CD4-positive, alpha-beta memory T cell (primary cell): ENCODE data around the gene CDK5RAP3. TPM values are rescaled to one million over a fixed set of nuclear protein-coding genes. Genes with fewer than 3 reads are reported as not detected.

Experiments used
- CTCF ChIA-PET: fragments of 350-600 bp; sonication (Branson Sonifier 250); formaldehyde crosslinking; loops from one replicate; lab custom pipeline; 2021; ENCODE audit warnings: inconsistent platforms; ENCODE audit not compliant: partially characterized antibody; lab: Charles Lee
- POLR2A ChIA-PET: fragments of 350-600 bp; sonication (Branson Sonifier 250); formaldehyde crosslinking; loops from one replicate; lab custom pipeline; 2021; ENCODE audit not compliant: partially characterized antibody; lab: Charles Lee
- DNase-seq, 5 donors: peaks; one replicate each; pipeline versions ENCODE4 v3.0.0 to v3.0.0-alpha.2; 2020 to 2022; ENCODE audit warnings: mixed read lengths in 1 of 5
- H3K27ac ChIP-seq: one replicate; pipeline ENCODE4 v1.7.0; 2013; ENCODE audit warnings: low read depth, low read length
- H3K27me3 ChIP-seq: 2 replicates; pipeline ENCODE4 v1.7.0; 2013; ENCODE audit warnings: mild to moderate bottlenecking, low read length, moderate library complexity; ENCODE audit not compliant: insufficient read depth
- H3K36me3 ChIP-seq: 2 replicates; pipeline ENCODE4 v1.7.0; 2013; ENCODE audit warnings: mild to moderate bottlenecking, low read length, moderate library complexity; ENCODE audit not compliant: insufficient read depth
- H3K4me1 ChIP-seq: 2 replicates; pipeline ENCODE4 v1.7.0; 2013; ENCODE audit warnings: mild to moderate bottlenecking, low read length, moderate library complexity; ENCODE audit not compliant: insufficient read depth
- H3K4me3 ChIP-seq, 2 donors: one replicate each; pipeline ENCODE4 v1.7.0; 2013; ENCODE audit warnings: low read length in 2 of 2, mild to moderate bottlenecking in 1 of 2
- H3K9me3 ChIP-seq, 2 donors: one replicate each; pipeline ENCODE4 v1.7.0; 2013; ENCODE audit warnings: low read length in 2 of 2, control low read depth in 1 of 2; ENCODE audit not compliant: control insufficient read depth in 1 of 2
- H3K27ac Mint-ChIP-seq, 7 donors: one replicate each; pipeline ENCODE4 v1.8.0; 2020 to 2021; ENCODE audit warnings: mixed read lengths in 7 of 7, mild to moderate bottlenecking in 6 of 7, inconsistent platforms in 3 of 7, moderate library complexity in 3 of 7
- H3K27me3 Mint-ChIP-seq, 2 donors: one replicate each; pipeline ENCODE4 v1.8.0; 2020 to 2021; ENCODE audit warnings: mixed read lengths in 2 of 2
- H3K36me3 Mint-ChIP-seq, 2 donors: one replicate each; pipeline ENCODE4 v1.8.0; 2020 to 2021; ENCODE audit warnings: mixed read lengths in 2 of 2, inconsistent platforms in 1 of 2, mild to moderate bottlenecking in 1 of 2
- H3K4me1 Mint-ChIP-seq, 4 donors: one replicate each; pipeline ENCODE4 v1.8.0; 2020 to 2021; ENCODE audit warnings: mixed read lengths in 4 of 4, mild to moderate bottlenecking in 1 of 4
- H3K4me3 Mint-ChIP-seq, 8 donors: one replicate each; pipeline ENCODE4 v1.8.0; 2020 to 2021; ENCODE audit warnings: mixed read lengths in 8 of 8, mild to moderate bottlenecking in 7 of 8, moderate library complexity in 6 of 8, inconsistent platforms in 3 of 8
- H3K9me3 Mint-ChIP-seq, 8 donors: one replicate each; pipeline ENCODE4 v1.8.0; 2020 to 2021; ENCODE audit warnings: mixed read lengths in 8 of 8, mild to moderate bottlenecking in 5 of 8, inconsistent platforms in 3 of 8, moderate library complexity in 1 of 8
- intact Hi-C: fragments of 100-400 bp; cut with micrococcal nuclease; formaldehyde crosslinking; loops from one replicate; pipeline ENCODE4 v1.15.1; 2023
- polyA plus RNA-seq, 2 donors: library from polyadenylated mRNA; unstranded; fragments of 300-500 nt; fragmentation: Illumina TruSeq; gene quantifications; one replicate each; pipeline ENCODE4 v1.2.3, GENCODE V29; 2021
- total RNA-seq, 2 experiments: library from RNA; stranded (reverse); gene quantifications; one replicate each; pipeline ENCODE4 v1.2.3, GENCODE V29; 2021

Gene CDK5RAP3
- total and polyA plus RNA-seq, 4 experiments from 2014 or later: 75.1 to 343 (median 220) TPM

- no peak overlapping the region for H3K27ac Mint-ChIP-seq
- H3K36me3 Mint-ChIP-seq: no peaks in the 10 kb centered on the region
- no peak overlapping the region for H3K4me3 ChIP-seq
- no peaks in the 10 kb centered on the region for H3K9me3 ChIP-seq
- no peak overlapping the region for H3K4me3 Mint-ChIP-seq
- peaks cover 36% of the 10 kb centered on the region for H3K4me1 ChIP-seq
- ChIA-PET CTCF (interaction anchor here (1.2 to 5.4 kb wide), 4 partner anchors 11 to 73 kb away, joined by 4 to 54 read pairs (median 10); partner anchors contain the start of gene CDK5RAP3), POLR2A (no interaction called here)
- peaks cover 7 to 14% of the 10 kb centered on the region in 2 donors for H3K27me3 Mint-ChIP-seq
- intact Hi-C loops: no loop called here
- H3K36me3 ChIP-seq: no peaks in the 10 kb centered on the region
- no peak overlapping the region for H3K27ac ChIP-seq
- no peaks in the 10 kb centered on the region for H3K27me3 ChIP-seq
- DNase-seq: no peak
- peaks cover 15 to 36% (median 31%) of the 10 kb centered on the region in 4 donors for H3K4me1 Mint-ChIP-seq
- peaks cover 0 to 2% (median 0%) of the 10 kb centered on the region in 8 donors for H3K9me3 Mint-ChIP-seq
Measured at GRCh38 chr17:48021934-48022333, 51.0 kb downstream of the CDK5RAP3 start.

DNA sequence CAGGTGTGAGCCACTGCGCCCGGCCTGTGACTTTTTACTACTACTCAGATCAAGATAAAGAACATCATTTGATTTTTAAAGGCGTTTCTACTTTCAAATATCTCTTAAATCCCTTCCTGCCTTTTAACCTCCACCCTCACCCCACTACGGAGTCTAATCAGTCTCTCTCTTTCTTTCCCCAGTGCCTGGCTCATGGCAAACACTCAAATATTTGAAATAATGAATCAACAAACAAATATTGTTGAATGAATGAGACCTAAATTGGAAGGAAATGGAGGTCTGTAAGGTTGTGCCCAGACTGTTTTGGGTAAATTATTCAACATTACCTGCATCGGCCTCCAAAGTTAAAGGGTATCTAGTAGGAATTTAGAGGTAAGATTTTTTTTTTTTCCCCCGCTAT lies 52.0 kb downstream of the CDK5RAP3 start:
- Histone ChIP-seq H3K4me3 (no peak overlapping the region), H3K4me1 (peaks cover 36% of the 10 kb centered on the region), H3K27me3 (no peaks in the 10 kb centered on the region), H3K27ac (no peak overlapping the region), H3K9me3 (no peaks in the 10 kb centered on the region), H3K36me3 (no peaks in the 10 kb centered on the region)
- intact Hi-C loops: no loop called here
- Mint-ChIP-seq H3K27me3 (peaks cover 7 to 14% of the 10 kb centered on the region in 2 donors), H3K4me1 (peaks cover 12 to 38% (median 29%) of the 10 kb centered on the region in 4 donors), H3K9me3 (peaks cover 0 to 2% (median 0%) of the 10 kb centered on the region in 8 donors), H3K4me3 (peak overlapping the region in 4 of 8 donors; percentile 36 to 71 (median 52)), H3K27ac (no peak overlapping the region), H3K36me3 (no peaks in the 10 kb centered on the region)
- no peak for DNase-seq
- POLR2A ChIA-PET: interaction anchor here (0.8 kb wide), 1 partner anchor 82 kb away, joined by 4 read pairs; the partner anchor contains the start of gene PNPO
- CTCF ChIA-PET: interaction anchor here (1.2 kb wide), 1 partner anchor 24 kb away, joined by 4 read pairs; no protein-coding TSS in a partner anchor

DNA sequence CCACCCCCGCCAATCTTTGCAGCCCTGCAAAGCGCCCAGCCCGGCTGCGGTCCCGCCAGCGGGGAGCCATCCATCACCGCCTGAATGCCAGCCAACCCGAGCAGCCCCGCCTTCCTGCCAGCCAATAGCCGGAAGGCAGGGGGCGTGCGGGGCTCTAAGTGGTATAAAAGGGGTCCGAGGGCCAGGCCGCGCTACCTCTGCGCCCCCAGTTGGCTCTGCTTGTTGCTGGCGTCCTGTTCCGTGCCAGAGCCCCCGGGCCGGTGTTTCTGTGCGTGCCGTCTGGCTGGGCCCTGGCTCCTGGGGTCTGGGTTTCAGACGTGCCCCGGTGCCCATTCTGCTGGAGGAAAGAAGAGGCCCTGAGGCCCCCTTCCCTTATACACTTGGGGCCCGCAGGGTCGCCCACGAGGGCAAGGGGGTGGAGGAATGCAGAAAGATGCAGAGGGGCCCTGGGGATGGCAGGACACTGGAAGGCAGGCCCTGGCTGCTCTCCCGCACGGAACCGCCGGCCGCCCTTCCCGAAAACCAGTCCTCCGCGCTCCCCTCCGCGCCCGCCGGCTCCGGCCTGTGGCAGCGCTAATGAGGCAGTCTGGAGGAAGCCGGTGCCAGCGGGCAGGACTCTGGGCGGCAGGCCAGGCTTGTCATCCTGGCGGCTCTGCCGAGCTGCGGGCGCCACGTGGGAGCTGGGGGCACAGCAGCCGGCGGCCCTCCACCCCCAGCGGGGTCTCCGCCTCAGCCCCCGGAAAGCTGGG lies 52.7 kb downstream of the CDK5RAP3 start:
- Histone ChIP-seq H3K27me3 (no peaks in the 10 kb centered on the region), H3K36me3 (no peaks in the 10 kb centered on the region), H3K9me3 (no peaks in the 10 kb centered on the region), H3K4me1 (peaks cover 36% of the 10 kb centered on the region), H3K27ac (peak overlapping the region; percentile 32), H3K4me3 (peak overlapping the region; percentile 53 to 81)
- ChIA-PET POLR2A (interaction anchor here (0.7 kb wide), 1 partner anchor 53 kb away, joined by 5 read pairs; the partner anchor contains the start of gene CDK5RAP3), CTCF (no interaction called here)
- Mint-ChIP-seq H3K36me3 (no peaks in the 10 kb centered on the region), H3K4me3 (peak overlapping the region; percentile 65 to 95 (median 76)), H3K27me3 (peaks cover 7 to 14% of the 10 kb centered on the region in 2 donors), H3K27ac (peak overlapping the region in 4 of 7 donors; percentile 57 to 89 (median 75)), H3K4me1 (peaks cover 12 to 38% (median 28%) of the 10 kb centered on the region in 4 donors), H3K9me3 (peaks cover 0 to 2% (median 0%) of the 10 kb centered on the region in 8 donors)
- intact Hi-C loops: loop anchor here (1.0 to 2.0 kb wide), 2 partner anchors 12 to 53 kb away; partner anchors contain the start of gene CDK5RAP3
- DNase-seq: peak in 4 of 5 donors; percentile 31 to 53 (median 42)

DNA sequence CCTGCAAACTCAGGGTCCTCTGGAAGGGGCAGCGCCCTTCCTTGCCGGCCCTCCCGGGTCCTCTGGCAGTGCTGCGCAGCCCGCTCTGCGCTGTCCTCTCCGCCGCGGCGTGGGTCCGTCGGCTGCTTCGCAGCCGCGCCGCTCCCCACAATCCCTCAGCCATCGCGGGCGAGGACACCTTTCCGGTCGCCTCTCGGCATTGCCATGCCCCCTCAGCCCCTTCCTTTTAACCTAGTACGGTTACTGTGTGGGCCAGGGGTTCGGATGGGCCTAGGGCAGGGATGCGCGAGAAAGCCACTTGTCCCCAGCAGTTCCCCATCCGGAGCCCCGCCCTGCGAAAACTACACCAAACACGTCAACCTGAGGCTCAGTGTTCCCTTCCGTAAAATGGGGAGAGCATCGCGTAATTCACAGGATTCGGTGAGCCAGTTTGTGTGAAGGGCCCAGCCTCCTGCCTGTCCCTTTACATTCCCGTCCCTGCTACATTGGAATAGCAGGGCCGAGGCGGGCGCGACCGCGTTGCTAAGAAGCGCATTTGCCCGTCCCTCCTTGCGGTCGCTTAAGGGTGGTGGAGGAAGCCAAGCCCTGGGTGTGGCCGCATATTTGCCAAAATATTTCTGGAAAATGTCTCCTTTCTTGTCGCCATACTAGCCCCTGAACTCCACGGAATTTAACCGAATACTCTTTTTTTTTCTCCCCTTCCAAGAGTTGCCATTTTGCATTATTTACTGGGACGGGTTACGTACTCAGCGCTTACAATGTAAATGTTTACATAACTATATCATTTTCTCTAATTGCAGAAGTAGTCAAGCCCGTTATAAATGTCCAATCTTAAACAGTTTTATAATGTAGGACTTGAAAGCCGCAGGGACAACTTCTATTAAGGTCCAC lies 53.5 kb downstream of the CDK5RAP3 start:
- H3K27me3 ChIP-seq: no peaks in the 10 kb centered on the region

GRCh38 chr17:48025040-48025903 lies 54.4 kb downstream of the CDK5RAP3 start:
- peaks cover 12 to 38% (median 27%) of the 10 kb centered on the region in 4 donors for H3K4me1 Mint-ChIP-seq
- DNase-seq: peak; percentile 95 to 98 (median 96)
- no peaks in the 10 kb centered on the region for H3K36me3 Mint-ChIP-seq
- intact Hi-C loops: loop anchor here (1.0 to 5.0 kb wide), 8 partner anchors 23 to 593 kb away; partner anchors contain the start of genes CDK5RAP3, HOXB3, HOXB5 and NFE2L1
- peak overlapping the region; percentile 87 to 98 (median 95) for H3K27ac Mint-ChIP-seq
- Histone ChIP-seq H3K4me1 (peaks cover 36% of the 10 kb centered on the region), H3K27me3 (no peaks in the 10 kb centered on the region), H3K27ac (peak overlapping the region; percentile 32), H3K9me3 (no peaks in the 10 kb centered on the region), H3K4me3 (peak overlapping the region; percentile 53 to 81), H3K36me3 (no peaks in the 10 kb centered on the region)
- peaks cover 7 to 16% of the 10 kb centered on the region in 2 donors for H3K27me3 Mint-ChIP-seq
- H3K9me3 Mint-ChIP-seq: peaks cover 0 to 2% (median 0%) of the 10 kb centered on the region in 8 donors
- POLR2A ChIA-PET: interaction anchor here (0.5 to 2.9 kb wide), 12 partner anchors 12 to 106 kb away, joined by 3 to 52 read pairs (median 4); partner anchors contain the start of genes COPZ2 and NFE2L1
- CTCF ChIA-PET: interaction anchor here (0.5 to 5.0 kb wide), 30 partner anchors 9 to 593 kb away, joined by 3 to 148 read pairs (median 5); partner anchors contain the start of genes CDK5RAP3, HOXB6 and NFE2L1
- H3K4me3 Mint-ChIP-seq: peak overlapping the region; percentile 84 to 96 (median 92)

More for the DNA sequence above, 53.5 kb downstream of the CDK5RAP3 start:
- peaks cover 36% of the 10 kb centered on the region for H3K4me1 ChIP-seq
- H3K27ac ChIP-seq: peak overlapping the region; percentile 32
- Mint-ChIP-seq H3K9me3 (peaks cover 0 to 2% (median 0%) of the 10 kb centered on the region in 8 donors), H3K4me1 (peaks cover 12 to 38% (median 27%) of the 10 kb centered on the region in 4 donors), H3K36me3 (no peaks in the 10 kb centered on the region), H3K27me3 (peaks cover 7 to 19% of the 10 kb centered on the region in 2 donors), H3K4me3 (peak overlapping the region; percentile 84 to 96 (median 92)), H3K27ac (peak overlapping the region; percentile 87 to 98 (median 95))
- intact Hi-C loops: loop anchor here (1.0 to 5.0 kb wide), 9 partner anchors 13 to 594 kb away; partner anchors contain the start of genes CDK5RAP3, HOXB3, HOXB5 and NFE2L1
- no peaks in the 10 kb centered on the region for H3K9me3 ChIP-seq
- ChIA-PET CTCF (interaction anchor here (1.0 to 5.0 kb wide), 20 partner anchors 8 to 594 kb away, joined by 3 to 148 read pairs (median 5); partner anchors contain the start of genes CDK5RAP3 and NFE2L1), POLR2A (interaction anchor here (0.7 to 2.9 kb wide), 6 partner anchors 13 to 53 kb away, joined by 3 to 52 read pairs (median 5); partner anchors contain the start of genes CDK5RAP3, COPZ2 and NFE2L1)
- no peaks in the 10 kb centered on the region for H3K36me3 ChIP-seq
- peak overlapping the region; percentile 53 to 81 for H3K4me3 ChIP-seq
- DNase-seq: peak; percentile 44 to 67 (median 61)
